ENCODE measurements around the gene CD8B2. TPM values are rescaled to one million over a fixed set of nuclear protein-coding genes. Genes with fewer than 3 reads are reported as not detected.

CD8B2 gene
- total RNA-seq, 1 experiment from 2014 or later, result 0.14 TPM

GRCh38 chr2:106516436-106516835, 29.3 kb downstream of the CD8B2 start:
- ChIA-PET POLR2A (no interaction called here), CTCF (no interaction called here)
- no peak for TF ChIP-seq CTCF (IDR thresholded peaks at IDR 0.05; ENCODE audit: insufficient read depth in 1 of 2, low read depth in 1 of 2, low read length in 1 of 2, severe bottlenecking in 1 of 2, unreplicated experiment in 1 of 2)
- H3K36me3 ChIP-seq (ENCODE audit: control insufficient read depth, insufficient read depth, low read length), result no peaks in the 10 kb centered on the region
- BruUV-seq (replicated peaks), result no TSS peak
- H3K4me3 Mint-ChIP-seq (ENCODE audit: unreplicated experiment), result no peak overlapping the region
- intact Hi-C loops (cut with micrococcal nuclease; ENCODE audit: unreplicated experiment), result no loop called here
- H3K36me3 Mint-ChIP-seq (ENCODE audit: insufficient read depth, unreplicated experiment), result no peaks in the 10 kb centered on the region
- no peak for DNase-seq
- H3K4me1 ChIP-seq, result no peaks in the 10 kb centered on the region
- H3K27me3 Mint-ChIP-seq (ENCODE audit: insufficient read depth, unreplicated experiment), result peaks cover 5% of the 10 kb centered on the region
- H3K4me1 Mint-ChIP-seq (ENCODE audit: low read depth, unreplicated experiment), result peaks cover 6% of the 10 kb centered on the region
- H3K9me3 ChIP-seq, result no peaks in the 10 kb centered on the region
- no peaks in the 10 kb centered on the region for H3K9me3 Mint-ChIP-seq (ENCODE audit: unreplicated experiment)
- no peak overlapping the region for H3K4me3 ChIP-seq (ENCODE audit: low read depth, low read length)
- no peaks in the 10 kb centered on the region for H3K27me3 ChIP-seq (replicated peaks; ENCODE audit: control insufficient read depth, insufficient read depth, low read length)
- no peak overlapping the region for H3K27ac Mint-ChIP-seq (ENCODE audit: unreplicated experiment)

GRCh38 chr2:106516864-106517263, 29.7 kb downstream of the CD8B2 start:
- TF ChIP-seq CTCF (IDR thresholded peaks at IDR 0.05; ENCODE audit: insufficient read depth in 1 of 2, low read depth in 1 of 2, low read length in 1 of 2, severe bottlenecking in 1 of 2, unreplicated experiment in 1 of 2), result no peak
- Histone ChIP-seq H3K36me3 (ENCODE audit: control insufficient read depth, insufficient read depth, low read length) (no peaks in the 10 kb centered on the region), H3K9me3 (no peaks in the 10 kb centered on the region), H3K4me1 (no peaks in the 10 kb centered on the region), H3K4me3 (ENCODE audit: low read depth, low read length) (no peak overlapping the region), H3K27me3 (replicated peaks; ENCODE audit: control insufficient read depth, insufficient read depth, low read length) (no peaks in the 10 kb centered on the region)
- ChIA-PET CTCF (no interaction called here), POLR2A (no interaction called here)
- Mint-ChIP-seq H3K4me1 (ENCODE audit: low read depth, unreplicated experiment) (peaks cover 6% of the 10 kb centered on the region), H3K27me3 (ENCODE audit: insufficient read depth, unreplicated experiment) (peaks cover 5% of the 10 kb centered on the region), H3K9me3 (ENCODE audit: unreplicated experiment) (no peaks in the 10 kb centered on the region), H3K36me3 (ENCODE audit: insufficient read depth, unreplicated experiment) (no peaks in the 10 kb centered on the region), H3K4me3 (ENCODE audit: unreplicated experiment) (no peak overlapping the region), H3K27ac (ENCODE audit: unreplicated experiment) (no peak overlapping the region)
- no peak for DNase-seq
- BruUV-seq (replicated peaks), result no TSS peak
- intact Hi-C loops (cut with micrococcal nuclease; ENCODE audit: unreplicated experiment), result no loop called here

DNA sequence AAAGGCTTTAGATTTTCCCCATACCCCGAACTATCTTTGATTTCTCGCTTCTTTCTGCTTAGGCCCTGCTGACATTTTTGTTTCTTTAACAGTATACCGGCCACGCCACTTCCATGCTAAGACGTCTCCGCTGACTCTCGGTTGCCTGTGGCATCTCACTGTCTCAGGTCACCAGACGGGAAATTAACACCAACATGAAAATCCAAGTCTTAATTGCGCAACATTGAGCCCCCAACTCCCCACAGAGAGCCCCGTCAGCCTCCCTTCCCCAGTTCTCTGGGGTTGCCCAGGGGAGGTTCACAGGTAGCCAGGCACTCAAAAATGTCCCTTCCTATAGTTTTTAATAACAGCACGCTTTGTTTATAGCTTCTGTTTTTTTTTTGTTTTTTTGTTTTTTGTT, 30.2 kb downstream of the CD8B2 start:
- H3K27me3 Mint-ChIP-seq (ENCODE audit: insufficient read depth, unreplicated experiment), result peaks cover 5% of the 10 kb centered on the region
- POLR2A ChIA-PET, result no interaction called here
- Histone ChIP-seq H3K36me3 (ENCODE audit: control insufficient read depth, insufficient read depth, low read length) (no peaks in the 10 kb centered on the region), H3K27me3 (replicated peaks; ENCODE audit: control insufficient read depth, insufficient read depth, low read length) (no peaks in the 10 kb centered on the region), H3K9me3 (no peaks in the 10 kb centered on the region), H3K4me1 (no peaks in the 10 kb centered on the region), H3K4me3 (ENCODE audit: low read depth, low read length) (no peak overlapping the region)
- no peak overlapping the region for H3K27ac Mint-ChIP-seq (ENCODE audit: unreplicated experiment)
- no peaks in the 10 kb centered on the region for H3K36me3 Mint-ChIP-seq (ENCODE audit: insufficient read depth, unreplicated experiment)
- no TSS peak for BruUV-seq (replicated peaks)
- no peak for DNase-seq
- peaks cover 6% of the 10 kb centered on the region for H3K4me1 Mint-ChIP-seq (ENCODE audit: low read depth, unreplicated experiment)
- H3K9me3 Mint-ChIP-seq (ENCODE audit: unreplicated experiment), result no peaks in the 10 kb centered on the region
- H3K4me3 Mint-ChIP-seq (ENCODE audit: unreplicated experiment), result no peak overlapping the region
- CTCF ChIA-PET, result no interaction called here
- intact Hi-C loops (cut with micrococcal nuclease; ENCODE audit: unreplicated experiment), result no loop called here
- TF ChIP-seq CTCF (IDR thresholded peaks at IDR 0.05; ENCODE audit: insufficient read depth in 1 of 2, low read depth in 1 of 2, low read length in 1 of 2, severe bottlenecking in 1 of 2, unreplicated experiment in 1 of 2), result no peak
